ENCODE data around the gene ZBTB49.
A peak's percentile ranks its signal among the peaks of the same experiment; 100 is the strongest.
"Not testable (repeated sequence)": the region's sequence is repeated elsewhere in the genome, so short reads cannot be mapped to it uniquely, and the experiment has no call there.

The ZBTB49 gene, protein sequence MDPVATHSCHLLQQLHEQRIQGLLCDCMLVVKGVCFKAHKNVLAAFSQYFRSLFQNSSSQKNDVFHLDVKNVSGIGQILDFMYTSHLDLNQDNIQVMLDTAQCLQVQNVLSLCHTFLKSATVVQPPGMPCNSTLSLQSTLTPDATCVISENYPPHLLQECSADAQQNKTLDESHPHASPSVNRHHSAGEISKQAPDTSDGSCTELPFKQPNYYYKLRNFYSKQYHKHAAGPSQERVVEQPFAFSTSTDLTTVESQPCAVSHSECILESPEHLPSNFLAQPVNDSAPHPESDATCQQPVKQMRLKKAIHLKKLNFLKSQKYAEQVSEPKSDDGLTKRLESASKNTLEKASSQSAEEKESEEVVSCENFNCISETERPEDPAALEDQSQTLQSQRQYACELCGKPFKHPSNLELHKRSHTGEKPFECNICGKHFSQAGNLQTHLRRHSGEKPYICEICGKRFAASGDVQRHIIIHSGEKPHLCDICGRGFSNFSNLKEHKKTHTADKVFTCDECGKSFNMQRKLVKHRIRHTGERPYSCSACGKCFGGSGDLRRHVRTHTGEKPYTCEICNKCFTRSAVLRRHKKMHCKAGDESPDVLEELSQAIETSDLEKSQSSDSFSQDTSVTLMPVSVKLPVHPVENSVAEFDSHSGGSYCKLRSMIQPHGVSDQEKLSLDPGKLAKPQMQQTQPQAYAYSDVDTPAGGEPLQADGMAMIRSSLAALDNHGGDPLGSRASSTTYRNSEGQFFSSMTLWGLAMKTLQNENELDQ

DNA sequence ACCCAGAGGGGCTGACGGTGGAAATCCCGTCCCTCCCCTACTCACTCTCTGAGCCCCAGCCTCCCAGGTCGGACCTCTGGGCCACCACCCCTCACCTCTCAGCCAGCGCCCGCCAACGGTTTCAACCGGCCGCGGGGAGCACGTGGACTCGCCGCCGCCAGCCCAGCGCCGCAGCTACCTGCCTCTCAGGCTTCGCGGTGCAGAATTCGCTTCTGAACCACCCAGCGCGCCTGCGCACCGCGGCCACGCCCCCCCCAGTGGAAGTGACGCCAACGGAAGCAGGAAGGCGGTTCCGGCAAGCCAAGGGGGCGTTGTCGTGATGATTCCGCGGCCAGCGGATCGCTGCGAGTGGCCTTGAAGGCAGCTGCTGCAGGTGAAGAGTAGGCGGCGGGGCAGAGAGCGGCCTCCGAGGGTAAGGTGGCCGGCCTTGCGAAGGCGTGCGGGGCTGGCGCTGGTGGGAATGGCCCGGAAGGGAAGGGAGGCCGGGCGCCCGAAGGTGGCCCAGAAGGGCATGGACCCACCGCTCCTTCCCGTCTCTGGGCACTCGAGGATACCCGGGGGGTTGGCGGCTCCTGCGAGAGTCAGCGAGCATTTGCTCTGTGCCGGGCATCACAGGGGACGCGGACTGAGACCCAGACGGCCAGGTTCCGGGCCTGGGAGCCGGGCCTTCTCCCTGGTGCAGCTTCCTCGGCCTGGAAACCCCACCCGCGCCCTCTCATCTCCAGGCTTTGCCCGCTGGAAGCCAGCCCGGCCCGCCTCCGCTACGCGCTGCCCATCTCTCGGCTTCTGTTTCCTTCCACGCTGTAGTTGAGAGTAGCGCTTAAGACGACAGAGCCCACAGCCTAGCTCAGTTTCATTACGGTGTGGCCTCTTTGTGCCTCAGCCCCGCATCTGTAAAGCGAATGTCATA is at the start of gene ZBTB49, which contains the start of gene LYAR:
TSS of gene ZBTB49 (plus strand) at position 311 of the 910 bp plus-strand sequence. CDS start 9,695 bp downstream, outside the sequence.
TSS of gene LYAR (minus strand) at position 214 of the 910 bp plus-strand sequence. CDS start 6,412 bp downstream, outside the sequence.
- peak; percentile 98 for DNase-seq

DNA sequence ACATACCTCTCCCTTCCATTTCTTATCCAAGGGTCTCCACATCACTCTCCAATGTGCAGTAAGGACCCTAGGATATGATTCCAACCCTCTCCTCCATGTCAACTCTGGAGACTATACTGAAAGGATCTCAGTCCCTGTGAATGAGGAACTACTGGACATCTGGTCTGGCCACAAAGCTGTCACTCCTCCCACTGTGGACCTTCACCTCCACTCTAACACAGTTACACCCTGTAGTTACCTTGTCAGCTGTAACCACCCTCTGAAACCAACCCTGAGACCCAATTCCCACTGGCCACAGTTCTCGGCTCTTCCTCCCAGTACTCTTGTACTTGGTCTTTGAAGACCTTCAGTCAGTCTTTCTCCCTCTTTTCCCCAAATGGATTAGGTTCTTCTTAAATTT is 44.9 kb upstream of the ZBTB49 start:
- DNase-seq, result no peak

DNA sequence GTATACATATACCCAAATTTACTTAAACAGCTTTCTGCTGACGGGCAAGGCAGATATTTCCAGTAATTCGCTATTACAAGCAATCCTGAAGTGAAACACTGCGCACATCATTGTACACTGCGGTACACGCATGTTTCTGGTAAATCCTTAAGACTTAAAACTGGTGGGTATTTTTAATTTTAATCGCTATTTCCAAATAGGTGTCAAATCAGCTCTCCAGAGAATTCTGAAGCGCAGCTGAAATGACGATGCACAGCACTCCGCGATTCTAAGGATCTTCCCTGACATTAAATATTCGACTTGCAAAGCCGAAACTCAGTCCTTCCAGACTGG is 42.4 kb upstream of the ZBTB49 start:
- DNase-seq, result no peak

DNA sequence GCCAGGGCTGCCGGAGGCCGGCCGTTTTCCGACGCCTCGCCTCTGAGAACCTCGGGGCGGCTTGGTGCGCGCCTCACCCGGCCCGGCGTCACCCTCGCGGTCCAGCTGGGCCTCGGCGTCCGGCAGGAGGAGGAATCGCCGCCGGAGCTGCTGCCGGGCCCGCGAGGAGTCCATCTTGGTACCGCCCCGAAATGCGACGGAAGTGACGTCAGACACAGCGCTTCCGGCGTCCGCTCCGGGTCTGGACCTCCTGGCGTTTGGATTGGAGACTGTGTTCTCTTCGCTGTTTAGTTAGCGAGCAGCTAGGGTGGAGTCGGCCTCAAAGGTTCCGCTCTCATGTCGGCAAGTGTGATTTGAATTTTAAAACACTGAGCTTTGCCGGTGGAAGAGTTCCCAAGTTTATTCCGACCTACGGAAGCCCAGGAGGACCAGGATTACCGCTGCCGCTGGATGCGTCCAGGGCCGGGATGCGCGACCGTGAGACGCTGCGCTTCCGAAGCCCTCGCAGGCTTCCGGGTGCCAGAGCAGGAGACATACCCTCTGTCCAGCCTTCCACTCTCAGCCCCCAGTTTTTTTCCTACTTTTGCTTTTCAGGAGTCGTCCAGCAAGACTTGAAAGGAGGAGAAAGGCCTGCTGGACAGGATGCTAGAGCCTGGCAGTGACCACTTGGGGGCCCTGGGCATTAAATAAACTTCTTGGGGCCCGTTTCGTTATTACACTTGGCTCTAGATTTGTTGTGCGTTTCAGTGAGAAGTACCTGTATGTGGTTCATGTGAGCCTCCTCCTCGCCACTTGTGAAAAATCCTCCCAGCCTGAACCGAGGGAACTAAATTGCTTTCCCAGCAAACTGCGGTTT is 41.8 kb upstream of the ZBTB49 start, which contains the start of gene TMEM128:
TSS of gene TMEM128 (minus strand) at position 195 of the 856 bp plus-strand sequence. CDS start at position 174, 21 bp downstream.
- peak; percentile 99 for DNase-seq

DNA sequence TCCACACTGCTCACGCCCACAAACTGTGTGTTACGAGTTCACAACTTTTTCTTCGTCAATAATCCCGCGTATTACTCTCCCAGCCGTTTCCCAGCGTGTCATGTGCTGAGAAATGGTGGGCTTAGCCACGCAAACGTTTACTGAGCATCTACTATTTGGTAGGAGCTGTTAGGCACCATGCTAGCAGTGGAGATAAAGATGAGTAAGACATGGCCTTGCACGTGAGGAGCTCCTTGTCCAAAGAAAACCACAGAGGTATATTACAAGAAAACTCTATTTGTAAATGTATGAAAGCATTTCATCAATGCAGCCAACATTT is 41.2 kb upstream of the ZBTB49 start:
- peak; percentile 49 for DNase-seq

DNA sequence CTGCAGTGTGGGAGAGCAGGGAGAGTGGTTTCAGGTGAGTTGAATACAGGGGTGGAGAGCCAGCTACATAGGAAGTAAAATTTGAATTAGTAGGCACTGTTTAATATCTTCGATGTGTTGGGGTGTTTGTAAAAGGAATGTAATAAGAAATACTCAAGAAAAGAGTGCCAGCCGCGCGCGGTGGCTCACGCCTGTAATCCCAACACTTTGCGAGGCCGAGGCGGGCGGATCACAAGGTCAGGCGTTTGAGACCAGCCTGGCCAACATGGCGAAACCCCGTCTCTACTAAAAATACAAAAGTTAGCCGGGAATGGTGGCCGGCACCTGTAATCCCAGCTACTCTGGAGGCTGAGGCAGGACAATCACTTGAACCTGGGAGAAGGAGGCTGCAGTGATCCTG is 40.7 kb upstream of the ZBTB49 start:
- not testable (repeated sequence) for DNase-seq

DNA sequence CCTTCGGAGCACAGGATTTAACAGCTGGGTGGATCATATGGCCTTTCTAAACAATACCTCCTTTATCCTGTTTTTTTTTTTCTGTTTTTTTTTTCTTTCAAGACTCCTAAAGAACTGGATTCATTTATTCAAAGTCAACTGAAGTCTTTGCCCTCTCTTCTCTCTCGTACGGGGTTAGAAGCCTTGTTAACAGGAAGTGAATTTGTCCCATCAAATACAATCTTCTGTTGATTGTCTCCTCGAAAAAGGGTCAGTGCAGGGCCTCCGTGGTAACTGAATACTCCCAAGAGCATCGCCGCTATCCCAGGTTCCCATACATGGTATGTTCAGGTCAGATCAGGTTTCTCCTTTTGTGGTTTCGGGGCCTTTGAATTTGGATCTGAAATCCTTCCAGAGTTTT is 40.2 kb upstream of the ZBTB49 start:
- DNase-seq, result no peak

DNA sequence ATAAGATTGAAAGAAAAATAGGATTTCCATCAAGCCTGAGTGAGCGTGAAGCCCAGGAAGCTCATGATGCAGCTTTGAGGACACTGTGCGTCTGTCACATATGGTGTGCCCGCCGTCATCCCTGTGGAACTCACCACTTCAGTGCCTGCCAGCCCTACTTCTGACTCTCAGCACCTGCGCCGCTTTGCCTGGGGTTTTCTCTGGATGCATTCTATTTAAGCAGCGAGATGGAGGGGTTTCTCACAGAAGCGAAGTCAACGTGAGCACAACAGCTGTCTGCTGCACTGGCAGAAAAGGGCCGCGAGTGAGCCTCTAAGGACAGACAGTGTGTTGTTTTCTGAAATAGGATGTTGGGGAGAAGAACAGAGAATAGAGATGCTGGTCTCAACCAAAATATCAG is 35.9 kb upstream of the ZBTB49 start:
- no peak for DNase-seq

DNA sequence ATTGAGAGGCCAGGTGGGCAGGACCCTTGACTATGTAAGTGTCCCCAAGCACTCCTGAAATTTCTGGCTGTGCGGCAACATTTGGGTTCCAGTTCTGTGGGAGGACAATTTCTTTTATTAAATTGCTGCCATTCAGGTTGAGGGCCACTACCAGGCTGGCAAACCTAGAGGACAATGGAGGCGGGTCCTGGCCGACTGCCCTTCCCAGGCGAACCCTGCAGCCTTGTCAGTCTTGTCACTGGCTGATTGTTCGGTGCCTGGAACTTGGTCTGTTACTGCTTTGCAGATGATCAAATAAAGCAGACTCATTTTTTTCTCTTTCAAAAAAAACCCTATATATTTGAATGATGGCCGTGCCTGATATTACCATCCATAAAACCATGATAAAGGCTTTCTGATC is 35.4 kb upstream of the ZBTB49 start:
- DNase-seq, result no peak

DNA sequence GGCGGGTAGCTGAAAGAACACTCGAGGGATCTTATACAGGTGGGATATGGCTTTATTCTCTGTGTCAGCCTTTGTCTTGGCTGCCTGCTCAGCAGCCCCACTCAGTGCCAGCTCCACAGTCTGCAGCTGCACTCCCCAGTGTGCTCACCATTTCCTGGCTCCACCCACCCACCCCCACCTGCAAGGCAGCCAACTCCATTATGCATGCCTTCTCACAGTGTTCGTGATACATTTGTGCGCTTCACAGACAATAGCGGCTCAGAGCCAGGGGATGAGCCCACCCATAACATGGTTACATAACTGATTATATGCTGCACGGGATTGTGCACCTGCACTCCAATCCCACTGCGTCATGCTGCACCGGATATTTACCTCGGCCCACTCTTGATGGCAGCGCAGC is 33.3 kb upstream of the ZBTB49 start:
- DNase-seq, result no peak

DNA sequence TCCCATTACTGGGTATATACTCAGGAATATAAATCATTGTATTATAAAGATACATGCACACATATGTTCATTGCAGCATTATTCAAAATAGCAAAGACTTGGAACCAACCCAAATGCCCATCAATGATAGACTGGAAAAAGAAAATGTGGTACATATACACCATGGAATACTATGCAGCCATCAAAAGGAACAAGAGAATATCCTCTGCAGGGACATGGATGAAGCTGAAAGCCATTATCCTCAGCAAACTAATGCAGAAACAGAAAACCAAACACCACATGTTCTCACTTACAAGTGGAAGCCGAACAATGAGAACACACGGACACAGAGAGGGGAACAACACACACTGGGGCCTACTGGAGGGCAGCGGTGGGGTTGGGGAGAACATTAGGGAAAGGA is 32.3 kb upstream of the ZBTB49 start:
- not testable (repeated sequence) for DNase-seq

DNA sequence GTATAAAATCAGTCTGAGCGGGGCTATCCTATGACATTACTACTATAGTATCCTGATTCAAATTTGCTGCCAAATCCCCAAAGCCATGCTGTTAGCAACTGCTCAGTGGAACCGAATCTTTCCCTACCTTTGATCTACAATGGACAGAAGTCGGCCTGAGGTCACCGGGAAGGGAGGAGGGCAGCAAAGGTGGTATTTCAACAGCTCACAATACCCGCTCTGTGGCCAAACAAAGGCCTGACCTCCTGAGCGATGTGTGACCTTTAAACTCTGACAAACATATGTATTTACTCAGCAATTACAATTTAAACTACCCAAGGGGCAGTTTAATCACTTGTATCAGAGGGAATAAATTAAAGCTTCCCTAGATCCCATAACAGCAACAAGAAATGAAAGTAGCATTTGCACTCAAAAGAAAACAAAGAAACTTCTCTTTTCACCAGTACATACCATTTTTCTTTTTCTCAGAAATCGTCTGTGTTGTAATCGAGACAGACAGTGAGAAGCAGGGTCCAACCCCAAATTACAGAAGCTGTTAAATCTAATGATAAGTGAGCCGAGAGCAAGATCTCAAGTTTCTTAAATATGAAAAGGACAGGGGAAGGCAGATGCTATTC is 30.5 kb upstream of the ZBTB49 start:
- peak; percentile 24 for DNase-seq

DNA sequence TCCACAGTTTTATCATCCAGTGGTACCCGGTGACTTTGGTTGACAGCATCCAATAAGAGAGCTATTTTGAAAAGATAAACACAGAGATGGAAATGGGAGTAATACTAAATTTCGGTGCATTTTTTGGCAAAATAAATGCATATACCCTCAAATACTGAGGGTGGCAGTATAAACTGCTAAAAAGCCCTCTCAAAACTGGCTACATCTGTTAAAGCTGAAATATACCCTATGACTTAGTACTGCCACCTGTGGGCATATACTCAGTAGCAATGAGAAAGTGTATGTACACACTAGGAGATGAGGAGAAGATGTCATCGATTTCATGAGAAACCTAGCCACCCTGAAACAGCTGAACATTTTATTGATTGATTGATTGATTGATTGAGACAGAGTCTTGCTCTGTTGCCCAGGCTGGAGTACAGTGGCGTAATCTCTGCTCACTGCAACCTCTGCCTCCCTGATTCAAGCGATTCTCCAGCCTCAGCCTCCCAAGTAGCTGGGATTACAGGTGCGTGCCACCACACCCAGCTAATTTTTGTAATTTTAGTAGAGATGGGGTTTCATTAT is 29.8 kb upstream of the ZBTB49 start:
- DNase-seq, result peak; percentile 75

DNA sequence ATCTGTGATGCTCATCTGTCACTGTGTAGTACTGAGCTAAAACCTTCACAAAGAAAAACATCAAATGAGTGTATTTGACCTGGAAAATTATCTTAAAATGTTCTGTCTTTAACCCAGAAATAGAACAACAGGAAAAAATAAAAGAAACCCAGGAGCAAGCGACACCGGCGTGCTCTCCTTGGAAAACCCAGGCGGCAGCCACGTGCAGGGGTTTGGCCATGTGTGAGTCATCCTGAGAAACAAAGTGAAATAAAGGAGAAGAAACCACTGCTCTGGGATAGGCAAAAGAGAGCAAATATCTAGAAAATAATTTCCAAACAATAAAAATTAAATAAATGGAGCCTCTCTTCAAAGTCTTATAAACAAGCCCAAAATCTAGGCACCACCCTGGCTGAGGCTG is 22.1 kb upstream of the ZBTB49 start:
- no peak for DNase-seq

DNA sequence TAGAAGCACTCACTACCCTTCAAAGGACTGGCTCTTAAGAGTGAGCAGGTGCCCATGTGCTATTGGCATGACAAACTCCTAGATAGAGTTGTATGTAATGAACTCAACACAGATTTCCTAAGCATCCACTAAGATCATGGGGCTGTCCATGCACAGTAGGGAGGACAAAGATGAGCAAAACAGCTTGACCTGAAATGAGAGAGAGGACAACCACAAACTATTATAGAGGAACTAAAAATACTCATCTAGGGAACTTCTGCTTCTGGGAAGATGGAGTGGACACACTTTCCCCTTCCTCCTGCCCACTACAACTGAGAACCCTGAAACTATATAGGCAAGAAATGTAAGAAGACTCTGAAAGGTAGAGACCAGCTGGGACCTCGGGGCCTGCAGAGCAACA is 21.3 kb upstream of the ZBTB49 start:
- DNase-seq, result no peak

DNA sequence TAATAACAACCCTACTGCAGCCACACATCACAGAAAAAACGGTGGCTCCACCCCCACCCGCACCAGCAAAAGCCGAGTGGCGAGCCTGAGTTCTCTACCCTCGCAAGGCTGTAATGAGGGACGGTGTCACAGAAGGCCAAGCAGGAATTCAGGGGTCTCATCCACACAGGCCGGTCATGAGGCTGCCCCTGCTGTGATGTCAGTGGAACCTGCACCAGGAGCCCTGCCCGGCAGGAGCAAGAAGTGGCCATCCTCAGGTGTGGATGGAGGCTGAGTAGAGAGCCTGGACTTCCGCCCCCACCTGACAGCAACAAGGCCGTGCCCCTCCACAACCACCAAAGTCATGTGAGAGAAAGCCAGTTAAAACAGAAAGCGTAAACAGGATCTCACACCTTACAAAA is 20.7 kb upstream of the ZBTB49 start:
- DNase-seq, result no peak

DNA sequence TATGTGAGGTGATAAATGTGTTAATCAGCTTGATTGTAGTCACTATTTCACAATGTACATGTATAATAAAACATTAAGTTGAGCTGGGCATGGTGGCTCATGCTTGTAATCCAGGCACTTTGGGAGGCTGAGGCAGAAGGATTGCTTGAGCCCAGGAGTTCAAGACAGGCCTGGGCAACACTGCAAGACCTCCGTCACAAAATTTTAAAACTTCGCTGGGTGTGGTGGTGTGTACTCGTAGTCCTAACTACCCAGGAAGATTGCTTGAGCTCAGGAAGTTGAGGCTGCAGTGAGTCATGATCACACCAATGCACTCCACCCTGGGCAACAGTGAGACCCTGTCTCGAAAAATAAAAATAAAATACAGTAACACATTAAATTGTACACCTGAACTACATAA is 20.2 kb upstream of the ZBTB49 start:
- DNase-seq, result no peak

DNA sequence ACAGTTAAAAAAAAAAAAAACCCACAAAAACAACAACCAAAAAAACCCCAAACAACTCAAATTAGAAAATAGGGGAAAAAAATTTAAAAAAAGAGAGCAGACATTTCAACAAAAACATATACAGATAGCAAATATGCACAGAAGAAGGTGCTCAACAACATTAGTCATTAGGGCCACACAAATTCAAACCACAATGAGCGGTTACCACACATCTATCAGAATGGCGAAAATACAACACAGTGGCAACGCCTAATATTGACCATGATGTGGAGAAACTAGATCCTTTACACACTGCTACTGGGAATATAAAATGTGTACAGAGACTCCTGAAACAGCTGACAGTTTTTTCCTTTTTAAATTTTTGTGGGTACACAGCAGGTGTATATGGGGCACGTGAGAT is 19.5 kb upstream of the ZBTB49 start:
- no peak for DNase-seq

DNA sequence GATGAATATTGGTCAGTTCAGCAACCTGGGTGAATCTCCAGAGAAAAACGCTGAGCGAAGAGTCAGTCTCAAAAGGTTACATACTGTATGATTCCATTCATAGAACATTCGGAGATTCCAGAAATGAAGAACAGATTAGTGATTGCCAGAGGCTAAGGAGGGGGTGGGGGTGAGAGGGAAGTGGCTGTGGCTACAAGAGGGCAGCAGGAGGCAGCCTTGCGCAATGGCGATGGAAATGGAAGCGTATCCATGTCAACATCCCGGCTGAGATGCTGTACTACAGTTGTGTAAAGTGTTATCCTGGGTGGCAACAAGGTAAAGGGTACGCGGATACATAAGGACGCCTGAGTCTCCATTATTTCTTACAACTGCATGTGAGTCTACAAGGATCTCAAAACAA is 18.1 kb upstream of the ZBTB49 start:
- peak; percentile 22 for DNase-seq

DNA sequence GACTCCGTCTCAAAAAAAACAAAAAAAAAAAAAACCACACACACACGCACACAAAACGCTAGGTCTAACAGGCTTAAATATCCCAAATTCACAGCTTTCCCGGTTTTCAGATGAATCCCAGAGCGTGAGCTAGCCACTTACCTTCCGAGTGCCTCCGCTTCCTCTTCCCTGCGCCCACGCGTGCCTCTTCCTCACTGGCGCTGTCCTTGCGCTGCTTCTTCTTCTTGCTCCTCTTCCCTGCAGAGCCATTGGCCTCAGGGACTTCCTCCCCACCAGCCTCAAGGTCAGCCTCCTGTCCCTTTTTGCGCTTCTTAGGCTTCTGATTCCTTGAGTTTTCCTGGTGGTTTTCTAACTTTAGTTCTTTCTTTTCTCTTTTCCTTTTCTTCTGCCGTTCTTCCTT is 15.8 kb upstream of the ZBTB49 start:
- no peak for DNase-seq

DNA sequence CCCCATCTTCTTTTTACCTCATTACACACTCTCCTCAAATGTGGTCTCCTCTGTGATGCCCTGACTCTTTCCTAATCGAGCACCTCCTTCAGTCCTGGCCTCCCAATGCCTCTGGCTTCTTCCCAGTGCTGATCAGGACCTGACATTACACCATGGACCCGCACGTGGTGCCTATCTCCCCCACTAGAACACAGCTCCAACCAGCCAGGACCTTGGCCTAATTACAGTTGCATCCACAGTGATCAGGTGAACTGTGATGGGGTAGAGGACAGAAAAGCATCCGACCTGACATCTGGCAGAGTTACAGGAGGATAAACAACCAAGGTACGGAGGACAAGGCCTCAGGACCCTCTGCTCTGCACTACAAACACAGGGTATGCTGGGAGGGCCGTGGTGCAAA is 12.5 kb upstream of the ZBTB49 start:
- DNase-seq, result no peak

Data from DMS53 (cell line).